Breast epithelium (tissue), 3 donors: ENCODE measurements around the gene SYNE2.

Experiments
- POLR2A ChIP-seq: fragments of 450-650 bp; IDR thresholded peaks from one replicate; pipeline ENCODE4 v1.6.1; 2016; ENCODE audit warnings: antibody characterized with exemption, mild to moderate bottlenecking, moderate library complexity
- POLR2AphosphoS5 ChIP-seq, 3 donors: sonication (generic); formaldehyde crosslinking; IDR thresholded peaks; one replicate each; pipeline ENCODE4 v1.6.1; 2017; ENCODE audit warnings: antibody characterized with exemption in 3 of 3
- TF ChIP-seq, protein P1 (sequence below), 3 donors: fragments of 450-650 bp; IDR thresholded peaks; one replicate each; pipeline ENCODE4 v1.5.1; 2016 to 2017; ENCODE audit warnings: antibody characterized with exemption in 3 of 3, mild to moderate bottlenecking in 3 of 3, moderate library complexity in 3 of 3

DNA sequence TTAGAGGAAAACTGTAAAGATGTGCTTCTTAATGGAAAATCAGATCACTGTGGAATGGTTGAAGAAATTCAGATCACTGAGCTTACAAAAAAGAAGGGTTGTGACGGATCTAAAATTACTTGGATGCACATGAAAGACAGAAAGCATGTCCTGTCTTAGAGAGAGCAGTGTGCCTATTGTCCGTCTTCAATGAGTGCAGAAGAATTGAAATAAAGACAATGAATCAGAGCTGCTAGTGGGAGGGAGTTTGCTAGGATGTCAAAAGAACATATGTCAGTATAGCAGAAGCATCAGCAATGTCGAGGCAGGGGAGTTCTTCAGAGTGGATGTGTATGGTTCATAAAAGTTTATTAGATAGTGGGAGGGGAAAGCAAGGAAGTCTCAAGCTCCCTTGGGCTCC is 172.7 kb downstream of the SYNE2 start:
- TF ChIP-seq POLR2AphosphoS5 (IDR thresholded peaks at IDR 0.05) (no peak), POLR2A (no peak)
- TF ChIP-seq, protein P1, sequence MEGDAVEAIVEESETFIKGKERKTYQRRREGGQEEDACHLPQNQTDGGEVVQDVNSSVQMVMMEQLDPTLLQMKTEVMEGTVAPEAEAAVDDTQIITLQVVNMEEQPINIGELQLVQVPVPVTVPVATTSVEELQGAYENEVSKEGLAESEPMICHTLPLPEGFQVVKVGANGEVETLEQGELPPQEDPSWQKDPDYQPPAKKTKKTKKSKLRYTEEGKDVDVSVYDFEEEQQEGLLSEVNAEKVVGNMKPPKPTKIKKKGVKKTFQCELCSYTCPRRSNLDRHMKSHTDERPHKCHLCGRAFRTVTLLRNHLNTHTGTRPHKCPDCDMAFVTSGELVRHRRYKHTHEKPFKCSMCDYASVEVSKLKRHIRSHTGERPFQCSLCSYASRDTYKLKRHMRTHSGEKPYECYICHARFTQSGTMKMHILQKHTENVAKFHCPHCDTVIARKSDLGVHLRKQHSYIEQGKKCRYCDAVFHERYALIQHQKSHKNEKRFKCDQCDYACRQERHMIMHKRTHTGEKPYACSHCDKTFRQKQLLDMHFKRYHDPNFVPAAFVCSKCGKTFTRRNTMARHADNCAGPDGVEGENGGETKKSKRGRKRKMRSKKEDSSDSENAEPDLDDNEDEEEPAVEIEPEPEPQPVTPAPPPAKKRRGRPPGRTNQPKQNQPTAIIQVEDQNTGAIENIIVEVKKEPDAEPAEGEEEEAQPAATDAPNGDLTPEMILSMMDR (IDR thresholded peaks at IDR 0.05): no peak
